Mammary epithelial cell (primary cell): ENCODE results near the gene CELA2B.

Experiments used
- EZH2 ChIP-seq: IDR thresholded peaks from 2 replicates; pipeline ENCODE4 v1.6.1; 2012; ENCODE audit warnings: low read length, inconsistent platforms, borderline replicate concordance
- TF ChIP-seq, protein P1 (sequence below), 2 donors: IDR thresholded peaks in 1 of 2; conservative IDR thresholded peaks in 1 of 2; 2 replicates each; pipeline ENCODE4 v1.5.1; 2011 to 2012; ENCODE audit warnings: inconsistent platforms in 2 of 2, low read length in 2 of 2, mild to moderate bottlenecking in 2 of 2, control low read depth in 1 of 2, low read depth in 1 of 2; ENCODE audit not compliant: insufficient read depth in 1 of 2; ENCODE audit errors: extremely low read depth in 1 of 2

DNA sequence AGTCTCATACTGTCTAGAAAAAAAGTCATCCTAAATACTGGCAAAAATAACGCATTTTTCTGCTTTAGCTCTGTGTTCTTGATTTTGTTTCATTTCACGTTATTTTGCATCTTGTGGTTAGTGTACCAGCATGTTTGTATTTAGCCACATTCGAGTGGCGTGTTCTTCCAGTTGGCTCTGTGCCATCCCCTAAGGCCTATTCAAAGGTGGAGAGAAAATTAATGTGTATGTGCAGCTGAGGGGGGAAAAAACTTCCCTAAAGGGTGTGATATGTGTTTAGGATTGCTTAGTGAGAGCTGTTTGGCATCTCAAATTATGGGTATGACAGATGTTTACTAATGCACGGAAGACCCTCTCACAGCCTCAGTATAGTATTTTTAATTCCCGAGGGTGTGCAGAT lies 62.9 kb downstream of the CELA2B start:
- TF ChIP-seq, protein P1, sequence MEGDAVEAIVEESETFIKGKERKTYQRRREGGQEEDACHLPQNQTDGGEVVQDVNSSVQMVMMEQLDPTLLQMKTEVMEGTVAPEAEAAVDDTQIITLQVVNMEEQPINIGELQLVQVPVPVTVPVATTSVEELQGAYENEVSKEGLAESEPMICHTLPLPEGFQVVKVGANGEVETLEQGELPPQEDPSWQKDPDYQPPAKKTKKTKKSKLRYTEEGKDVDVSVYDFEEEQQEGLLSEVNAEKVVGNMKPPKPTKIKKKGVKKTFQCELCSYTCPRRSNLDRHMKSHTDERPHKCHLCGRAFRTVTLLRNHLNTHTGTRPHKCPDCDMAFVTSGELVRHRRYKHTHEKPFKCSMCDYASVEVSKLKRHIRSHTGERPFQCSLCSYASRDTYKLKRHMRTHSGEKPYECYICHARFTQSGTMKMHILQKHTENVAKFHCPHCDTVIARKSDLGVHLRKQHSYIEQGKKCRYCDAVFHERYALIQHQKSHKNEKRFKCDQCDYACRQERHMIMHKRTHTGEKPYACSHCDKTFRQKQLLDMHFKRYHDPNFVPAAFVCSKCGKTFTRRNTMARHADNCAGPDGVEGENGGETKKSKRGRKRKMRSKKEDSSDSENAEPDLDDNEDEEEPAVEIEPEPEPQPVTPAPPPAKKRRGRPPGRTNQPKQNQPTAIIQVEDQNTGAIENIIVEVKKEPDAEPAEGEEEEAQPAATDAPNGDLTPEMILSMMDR (conservative IDR thresholded peaks at IDR 0.05 in 1 of 2, IDR thresholded peaks at IDR 0.05 in 1 of 2; ENCODE audit: extremely low read depth in 1 of 2, insufficient read depth in 1 of 2, low read depth in 1 of 2, low read length in 2 of 2) = no peak
- TF ChIP-seq EZH2 = no peak
